ENCODE results near the gene TGFB2. TPM values are rescaled to one million over a fixed set of nuclear protein-coding genes. Genes with fewer than 3 reads are reported as not detected.

Gene TGFB2
- total RNA-seq, 1 experiment from 2014 or later: 0.34 TPM

GRCh38 chr1:218424502-218424901 is 79.4 kb downstream of the TGFB2 start:
- Histone ChIP-seq H3K9me2 (ENCODE audit: insufficient read depth) (peaks cover 3% of the 10 kb centered on the region; the same call in 1 of the 2 replicates), H3K4me2 (ENCODE audit: low read length) (no peak overlapping the region), H3K27me3 (ENCODE audit: insufficient read depth, low read length) (no peaks in the 10 kb centered on the region), H3K4me3 (replicated peaks in 1 of 2; ENCODE audit: low read depth in 1 of 2, low read length in 2 of 2) (no peak overlapping the region), H2AFZ (ENCODE audit: low read depth, low read length, poor library complexity, severe bottlenecking) (no peak overlapping the region), H3K36me3 (ENCODE audit: control insufficient read depth in 1 of 2, insufficient read depth in 2 of 2, low read length in 2 of 2) (no peaks in the 10 kb centered on the region), H3K9me3 (ENCODE audit: control insufficient read depth in 1 of 2, insufficient read depth in 1 of 2, low read depth in 1 of 2, low read length in 2 of 2) (no peaks in the 10 kb centered on the region), H4K20me1 (ENCODE audit: insufficient read depth) (no peaks in the 10 kb centered on the region), H3K27ac (ENCODE audit: low read depth, low read length) (no peak overlapping the region), H3K79me2 (ENCODE audit: insufficient read depth, low read length) (no peaks in the 10 kb centered on the region), H3K4me1 (ENCODE audit: control insufficient read depth in 1 of 2, insufficient read depth in 2 of 2, low read length in 2 of 2) (peaks cover 0 to 7% of the 10 kb centered on the region in 2 experiments; a peak in 1 of 4 replicates), H3K9ac (ENCODE audit: low read length) (no peak overlapping the region)
- BruUV-seq (replicated peaks): no TSS peak
- TF ChIP-seq CBX3 (IDR thresholded peaks at IDR 0.05; ENCODE audit: low read depth): no peak
- TF ChIP-seq POLR2A (IDR thresholded peaks at IDR 0.05; ENCODE audit: borderline replicate concordance, extremely low read depth, insufficient read depth, insufficient read length): no peak
- no peak for TF ChIP-seq JUND (IDR thresholded peaks at IDR 0.05)
- no peak for TF ChIP-seq EGR1 (IDR thresholded peaks at IDR 0.05; ENCODE audit: low read depth)
- no peak for TF ChIP-seq ZBTB33 (IDR thresholded peaks at IDR 0.05; ENCODE audit: extremely low read depth, insufficient replicate concordance, low read length)
- TF ChIP-seq SRF (IDR thresholded peaks at IDR 0.05; ENCODE audit: low read depth): no peak
- TF ChIP-seq ZFX (IDR thresholded peaks at IDR 0.05): no peak
- no peak for TF ChIP-seq SP1 (IDR thresholded peaks at IDR 0.05; ENCODE audit: low read depth)
- TF ChIP-seq CTCF (IDR thresholded peaks at IDR 0.05 in 2 of 3, conservative IDR thresholded peaks at IDR 0.05 in 1 of 3; ENCODE audit: borderline replicate concordance in 1 of 3, insufficient read depth in 1 of 3, low read depth in 2 of 3, low read length in 2 of 3): no peak
- TF ChIP-seq CEBPB (IDR thresholded peaks at IDR 0.05; ENCODE audit: low read depth): no peak
- no peak for TF ChIP-seq FOSL1 (IDR thresholded peaks at IDR 0.05; ENCODE audit: low read depth)
- no peak for TF ChIP-seq RAD21 (IDR thresholded peaks at IDR 0.05; ENCODE audit: low read depth)
- TF ChIP-seq REST (IDR thresholded peaks at IDR 0.05; ENCODE audit: low read depth): no peak
- CTCF ChIA-PET: no interaction called here
- intact Hi-C loops (cut with micrococcal nuclease): no loop called here
- POLR2A ChIA-PET: no interaction called here
- no peak for DNase-seq (ENCODE audit: low read depth, low spot score)
- ATAC-seq: no peak
- RAD21 ChIA-PET (ENCODE audit: low non-redundant PET in 1 of 2, low total read pairs in 2 of 2, uncharacterized antibody in 2 of 2, unreplicated experiment in 2 of 2): no interaction called here
